Stimulated activated naive CD4-positive, alpha-beta T cell treated with Interleukin-2 at 50 U/mL for 16 hours (primary cell): Measurements from ENCODE around the gene ATP8B2.
"Not testable (repeated sequence)": the region's sequence is repeated elsewhere in the genome, so short reads cannot be mapped to it uniquely, and the experiment has no call there.

Source experiments
- DNase-seq: peaks from one replicate; lab custom pipeline; 2025; lab: John Stamatoyannopoulos, UW

The ATP8B2 gene

GRCh38 chr1:154325583-154326545 lies 539 bp downstream of the ATP8B2 start:
- peak; percentile 35 for DNase-seq

- DNase-seq = no peak
These were observed 1.5 kb downstream of the ATP8B2 start for GRCh38 chr1:154326546-154327465.

- peak; percentile 16 for DNase-seq
These were observed 2.4 kb downstream of the ATP8B2 start for GRCh38 chr1:154327466-154328317.

GRCh38 chr1:154328318-154329151 lies 3.2 kb downstream of the ATP8B2 start:
- peak; percentile 90 for DNase-seq

- no peak for DNase-seq
These were observed 3.8 kb downstream of the ATP8B2 start for GRCh38 chr1:154329152-154329521.

- peak; percentile 17 for DNase-seq
These were observed 4.3 kb downstream of the ATP8B2 start for GRCh38 chr1:154329551-154330131.

- no peak for DNase-seq
These were observed 5.3 kb downstream of the ATP8B2 start for GRCh38 chr1:154330669-154331068.

- DNase-seq = no peak
These were observed 9.0 kb downstream of the ATP8B2 start for GRCh38 chr1:154334079-154335024.

- peak; percentile 90 for DNase-seq
These were observed 9.8 kb downstream of the ATP8B2 start for GRCh38 chr1:154335025-154335714.

GRCh38 chr1:154337253-154337894 lies 12.0 kb downstream of the ATP8B2 start:
- no peak for DNase-seq

GRCh38 chr1:154338875-154339274 lies 13.6 kb downstream of the ATP8B2 start:
- no peak for DNase-seq

GRCh38 chr1:154341366-154341765 lies 16.0 kb downstream of the ATP8B2 start:
- DNase-seq = not testable (repeated sequence)

- peak; percentile 7 for DNase-seq
These were observed 16.8 kb downstream of the ATP8B2 start for GRCh38 chr1:154342132-154342531.

- peak; percentile 69 for DNase-seq
These were observed 17.6 kb downstream of the ATP8B2 start for GRCh38 chr1:154342836-154343472.

- DNase-seq = peak; percentile 76
These were observed 19.9 kb downstream of the ATP8B2 start for GRCh38 chr1:154344977-154345837.

- no peak for DNase-seq
These were observed 21.1 kb downstream of the ATP8B2 start for GRCh38 chr1:154346276-154346917.
